Cerebellar cortex (tissue), 1 donor: ENCODE data around the gene SLC25A1.

Source experiments
- DNase-seq: peaks from one replicate; pipeline ENCODE4 v3.0.0-alpha.2; 2015; ENCODE audit warnings: low spot score

Gene SLC25A1

DNA sequence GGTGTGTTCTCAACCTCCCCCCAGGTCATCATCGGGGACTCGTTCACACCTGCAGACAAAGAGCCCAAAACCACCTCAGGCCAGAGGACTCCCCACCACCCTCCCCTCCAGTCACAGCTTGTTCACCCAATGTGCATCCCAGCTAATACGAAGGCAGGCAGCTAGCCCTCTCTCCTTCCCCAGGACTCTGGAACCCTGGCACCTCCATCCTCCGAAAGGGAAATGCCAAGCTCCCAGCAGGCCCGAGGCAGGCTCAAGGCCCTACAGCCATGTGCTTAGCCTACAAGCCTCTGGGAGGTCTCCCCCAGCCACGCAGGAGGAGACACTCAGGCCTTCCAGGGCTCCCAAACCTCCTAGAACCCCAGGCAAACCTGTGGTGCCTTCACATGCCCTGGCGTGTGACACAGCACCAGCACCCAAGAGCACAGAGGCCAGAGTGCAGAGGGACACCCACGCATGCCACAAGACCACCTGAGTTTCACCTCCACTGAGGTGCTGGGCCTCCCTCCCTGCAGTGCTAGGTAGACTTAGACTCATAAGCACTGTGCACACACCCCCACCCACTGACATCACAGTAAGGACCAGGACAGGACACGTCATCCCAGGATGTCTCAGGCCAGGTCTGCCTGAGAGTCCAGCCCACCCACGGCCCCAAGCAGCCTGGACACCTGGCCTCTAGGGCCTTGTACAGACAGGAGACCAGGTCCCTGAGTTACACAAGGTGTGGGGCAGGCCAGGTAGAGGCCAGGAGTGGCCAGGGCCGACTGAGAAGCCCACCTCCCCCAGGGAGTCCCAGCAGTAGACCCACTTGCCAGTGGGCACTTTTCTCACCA lies 40.9 kb downstream of the SLC25A1 start:
- DNase-seq = no peak

DNA sequence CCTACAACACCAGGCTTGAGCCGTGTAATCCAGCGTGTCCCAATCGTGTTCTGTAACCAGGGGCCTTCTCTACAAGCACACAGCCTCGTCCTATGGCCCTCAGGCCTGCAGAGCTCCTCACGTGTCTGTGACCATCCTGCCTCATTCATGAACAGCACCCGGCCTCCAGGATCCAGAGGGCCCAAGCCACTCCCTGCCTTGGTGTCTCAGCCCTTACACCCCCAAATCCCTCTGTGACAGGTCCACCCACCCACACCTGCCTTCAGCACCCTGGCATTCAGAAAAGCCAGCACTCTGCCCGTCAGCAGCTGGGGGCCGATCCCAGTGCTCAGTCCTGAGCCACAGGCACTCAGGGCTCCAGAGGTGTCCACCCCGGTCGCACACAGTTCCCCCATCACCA lies 41.6 kb downstream of the SLC25A1 start:
- DNase-seq = no peak

DNA sequence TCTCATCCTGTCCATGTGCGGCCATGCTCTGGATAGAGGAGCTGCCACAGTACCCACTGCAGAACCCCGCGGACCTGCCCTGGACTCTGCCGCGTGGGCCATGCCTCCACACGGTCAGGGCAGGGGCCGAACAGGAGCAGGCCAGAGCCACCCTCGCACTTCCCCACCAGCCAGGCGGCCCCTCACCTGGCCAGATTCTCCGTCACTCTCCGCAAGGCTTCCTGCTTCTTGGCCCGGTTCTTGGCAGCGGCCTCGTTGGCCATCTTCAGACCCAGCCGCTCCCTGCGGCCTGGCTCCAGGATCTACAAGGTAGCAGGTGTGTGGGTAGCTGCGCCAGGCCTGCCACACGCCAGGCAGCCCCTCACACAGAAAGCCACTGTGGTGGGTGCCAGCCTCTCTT lies 43.7 kb downstream of the SLC25A1 start:
- no peak for DNase-seq

GRCh38 chr22:19134176-19134831 lies 44.2 kb downstream of the SLC25A1 start:
- DNase-seq = no peak

DNA sequence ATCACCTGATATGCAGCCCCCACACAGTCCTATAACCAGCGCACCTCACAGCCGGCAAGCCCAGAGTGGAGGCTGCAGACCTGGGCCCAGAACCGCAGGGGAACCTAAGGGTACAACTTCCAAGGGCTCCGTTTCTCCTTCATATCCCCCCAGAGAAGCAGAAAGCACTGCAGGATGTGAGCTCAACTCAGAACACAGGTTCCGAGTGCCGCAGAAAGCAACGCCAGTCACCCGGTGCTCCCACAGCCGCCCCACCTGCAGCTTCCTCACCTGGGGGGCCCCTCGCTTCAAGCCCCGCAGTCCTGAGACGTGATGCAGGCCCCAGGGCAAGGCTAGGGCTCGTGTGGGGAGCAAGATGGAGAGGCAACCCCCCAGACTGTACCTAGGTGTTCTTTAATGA lies 45.0 kb downstream of the SLC25A1 start:
- no peak for DNase-seq

DNA sequence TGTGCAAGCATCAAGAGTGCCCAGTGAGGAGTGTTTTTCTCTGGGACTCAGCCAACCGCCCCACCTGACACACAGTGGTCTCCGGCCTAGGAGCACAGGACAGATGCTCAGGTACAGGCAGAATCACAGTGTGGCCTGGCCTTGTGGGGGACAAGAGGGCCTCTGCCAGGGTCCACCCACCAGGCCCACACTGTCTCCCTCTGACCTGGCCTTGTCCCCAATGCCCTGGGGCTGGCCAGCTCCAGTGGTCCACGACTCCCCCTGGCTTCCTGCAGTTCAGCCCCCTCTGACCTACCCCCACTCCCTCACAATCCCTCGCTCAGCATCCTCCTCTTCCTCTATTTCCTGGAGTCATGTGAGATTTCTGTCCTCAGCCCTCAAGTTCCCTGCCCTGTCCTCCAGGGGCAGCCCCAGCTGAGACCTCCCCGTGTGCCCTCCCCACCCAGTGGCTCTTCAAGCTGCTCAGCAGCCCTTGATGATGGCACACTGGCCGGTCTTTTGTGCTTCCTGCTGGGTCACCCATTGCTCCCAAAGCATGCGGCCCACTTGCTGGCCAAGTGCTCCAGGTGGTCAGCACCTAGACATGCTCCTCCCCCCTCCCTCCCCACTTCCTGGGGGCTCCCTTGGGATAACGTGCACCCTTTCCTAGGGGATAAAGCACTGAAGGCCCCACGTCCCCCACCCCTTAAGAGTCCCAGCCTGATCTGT lies 45.7 kb downstream of the SLC25A1 start:
- DNase-seq = no peak

GRCh38 chr22:19132153-19132552 lies 46.4 kb downstream of the SLC25A1 start:
- no peak for DNase-seq

DNA sequence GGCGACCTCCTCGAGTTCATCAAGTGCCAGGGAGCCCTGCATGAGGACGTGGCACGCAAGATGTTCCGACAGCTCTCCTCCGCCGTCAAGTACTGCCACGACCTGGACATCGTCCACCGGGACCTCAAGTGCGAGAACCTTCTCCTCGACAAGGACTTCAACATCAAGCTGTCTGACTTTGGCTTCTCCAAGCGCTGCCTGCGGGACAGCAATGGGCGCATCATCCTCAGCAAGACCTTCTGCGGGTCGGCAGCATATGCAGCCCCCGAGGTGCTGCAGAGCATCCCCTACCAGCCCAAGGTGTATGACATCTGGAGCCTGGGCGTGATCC lies 46.9 kb downstream of the SLC25A1 start:
- DNase-seq = no peak

DNA sequence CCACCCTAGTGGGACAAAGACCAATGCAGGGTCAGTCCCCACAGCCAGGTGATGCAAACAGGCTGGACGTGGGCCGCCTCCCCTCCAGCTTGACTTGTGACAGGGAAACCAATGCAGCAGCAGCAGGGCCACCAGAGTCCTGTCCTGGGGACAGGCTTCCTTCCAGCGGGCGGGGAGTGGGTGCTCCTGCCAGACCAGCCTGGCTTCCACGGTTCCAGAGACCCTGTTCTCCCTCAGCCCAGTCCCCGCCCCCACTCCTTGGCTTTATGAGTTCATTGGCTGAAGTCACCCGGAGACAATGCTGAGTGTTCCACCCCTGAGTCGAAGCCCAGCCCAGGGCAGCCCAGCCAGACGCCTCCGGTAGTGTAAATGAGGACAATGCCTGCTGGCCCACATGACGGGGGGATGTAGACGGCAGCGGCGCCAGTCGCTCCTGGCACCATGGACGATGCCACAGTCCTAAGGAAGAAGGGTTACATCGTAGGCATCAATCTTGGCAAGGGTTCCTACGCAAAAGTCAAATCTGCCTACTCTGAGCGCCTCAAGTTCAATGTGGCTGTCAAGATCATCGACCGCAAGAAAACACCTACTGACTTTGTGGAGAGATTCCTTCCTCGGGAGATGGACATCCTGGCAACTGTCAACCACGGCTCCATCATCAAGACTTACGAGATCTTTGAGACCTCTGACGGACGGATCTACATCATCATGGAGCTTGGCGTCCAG lies 47.4 kb downstream of the SLC25A1 start, which contains the start of gene TSSK2:
TSSK2 (plus strand) TSS at position 350 of the 726 bp plus-strand sequence; CDS start at position 442, 92 bp downstream.
- no peak for DNase-seq

GRCh38 chr22:19129871-19130270 lies 48.7 kb downstream of the SLC25A1 start:
- DNase-seq = no peak

GRCh38 chr22:19128946-19129727 lies 49.4 kb downstream of the SLC25A1 start:
- no peak for DNase-seq

DNA sequence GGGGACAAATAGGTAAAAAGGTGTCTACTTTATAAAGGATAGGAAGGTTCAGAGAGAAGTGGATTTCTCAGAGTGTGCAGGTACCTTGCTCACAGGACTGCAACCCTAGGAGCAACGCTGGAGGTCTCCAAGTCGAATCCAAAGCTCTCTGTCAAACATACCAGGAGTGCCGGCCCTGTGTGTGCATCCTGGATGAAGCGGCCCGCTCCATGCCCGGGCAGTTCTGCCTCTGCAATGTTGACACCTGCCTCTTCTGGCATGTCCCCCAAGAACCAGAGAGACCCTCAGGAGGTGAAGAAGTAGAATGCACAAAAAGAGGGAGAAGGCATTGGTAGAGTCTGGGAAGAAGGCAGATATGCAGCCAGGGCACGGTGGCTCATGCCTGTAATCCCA lies 50.5 kb downstream of the SLC25A1 start:
- no peak for DNase-seq

DNA sequence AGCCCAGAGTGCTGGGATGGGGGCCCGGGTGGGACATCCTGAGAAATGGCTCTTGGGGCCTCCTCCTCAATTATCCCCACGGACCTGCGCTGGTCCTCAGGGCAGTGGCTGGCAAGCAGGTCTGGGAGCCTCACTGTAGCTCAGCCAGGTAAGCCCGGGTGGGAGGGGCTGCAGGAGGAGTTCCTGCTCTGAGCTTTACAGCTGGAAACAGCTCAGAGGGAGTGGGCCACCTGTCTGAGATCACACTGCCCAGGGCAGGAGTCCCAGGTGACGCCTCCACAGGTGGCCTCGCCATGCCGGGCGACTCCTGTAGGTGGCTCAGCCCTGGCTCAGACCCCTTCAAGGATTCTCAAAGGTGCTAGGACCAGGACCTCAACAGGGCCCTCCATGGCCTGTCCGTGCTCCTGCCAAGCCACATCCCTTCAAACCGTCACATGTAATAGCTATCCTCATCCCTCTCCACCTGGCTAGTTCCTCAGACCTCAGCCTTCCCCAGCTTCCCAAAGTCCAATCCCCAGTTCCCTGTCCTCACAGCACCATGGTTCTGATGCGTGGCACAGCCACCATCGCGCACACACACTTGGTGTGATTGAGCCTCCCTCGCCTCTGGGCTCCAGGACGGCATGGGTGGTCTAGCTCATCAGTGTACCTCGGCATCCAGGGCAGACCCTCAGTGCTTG lies 51.1 kb downstream of the SLC25A1 start:
- DNase-seq = no peak

GRCh38 chr22:19126309-19127273 lies 51.9 kb downstream of the SLC25A1 start:
- DNase-seq = no peak
